NCI-H446 (cell line): ENCODE data around the gene TTLL11.

Source experiments
- DNase-seq, 2 experiments: peaks; one replicate each; lab custom pipeline; 2025; lab: John Stamatoyannopoulos, UW

TTLL11 gene

GRCh38 chr9:121939643-121940042, 153.5 kb downstream of the TTLL11 start:
- DNase-seq: no peak

GRCh38 chr9:121938621-121939020, 154.5 kb downstream of the TTLL11 start:
- no peak for DNase-seq

- DNase-seq: no peak
These were observed 155.9 kb downstream of the TTLL11 start for GRCh38 chr9:121937240-121937639.

GRCh38 chr9:121935739-121936138, 157.4 kb downstream of the TTLL11 start:
- no peak for DNase-seq

- DNase-seq: no peak
These were observed 162.2 kb downstream of the TTLL11 start for GRCh38 chr9:121930956-121931355.

- no peak for DNase-seq
These were observed 162.9 kb downstream of the TTLL11 start for GRCh38 chr9:121929893-121930875.

- DNase-seq: no peak
These were observed 165.5 kb downstream of the TTLL11 start for GRCh38 chr9:121927636-121928035.

GRCh38 chr9:121927081-121927480, 166.0 kb downstream of the TTLL11 start:
- DNase-seq: no peak

GRCh38 chr9:121926351-121926801, 166.7 kb downstream of the TTLL11 start:
- peak in 1 of 2 experiments; percentile 53 for DNase-seq

GRCh38 chr9:121925935-121926334, 167.2 kb downstream of the TTLL11 start:
- no peak for DNase-seq

- no peak for DNase-seq
These were observed 168.4 kb downstream of the TTLL11 start for GRCh38 chr9:121924700-121925099.

GRCh38 chr9:121921444-121921843, 171.7 kb downstream of the TTLL11 start:
- no peak for DNase-seq

- no peak for DNase-seq
These were observed 175.5 kb downstream of the TTLL11 start for GRCh38 chr9:121917375-121918335.

GRCh38 chr9:121915304-121915625, 177.8 kb downstream of the TTLL11 start:
- DNase-seq: no peak

- no peak for DNase-seq
These were observed 178.4 kb downstream of the TTLL11 start for GRCh38 chr9:121914604-121915303.

GRCh38 chr9:121914017-121914595, 179.0 kb downstream of the TTLL11 start:
- no peak for DNase-seq

- DNase-seq: no peak
These were observed 180.1 kb downstream of the TTLL11 start for GRCh38 chr9:121912812-121913627.

- no peak for DNase-seq
These were observed 182.5 kb downstream of the TTLL11 start for GRCh38 chr9:121910491-121911040.

- DNase-seq: no peak
These were observed 184.0 kb downstream of the TTLL11 start for GRCh38 chr9:121909111-121909510.
